HepG2 (cell line): ENCODE results near the gene CDK3.
A peak's percentile ranks its signal among the peaks of the same experiment; 100 is the strongest.

Experiments
- BCL3 ChIP-seq: sonication (generic); formaldehyde crosslinking; IDR thresholded peaks from 2 replicates; pipeline ENCODE4 v1.5.1; 2020; ENCODE audit warnings: mild to moderate bottlenecking, missing genetic modification reagents, moderate library complexity
- BRD4 ChIP-seq: sonication (generic); formaldehyde crosslinking; IDR thresholded peaks from 2 replicates; pipeline ENCODE4 v1.4.0; 2020; ENCODE audit warnings: missing genetic modification reagents
- CREB1 ChIP-seq, 2 experiments: fragments of 450-650 bp in 1 of 2; IDR thresholded peaks; 2 replicates each; pipeline ENCODE4 v1.6.1; 2016 to 2017; ENCODE audit warnings: control low read depth in 1 of 2, mild to moderate bottlenecking in 1 of 2, missing compliant biosample characterization in 1 of 2, missing genetic modification characterization in 1 of 2
- HNF4G ChIP-seq, 2 experiments: sonication (generic) in 1 of 2; formaldehyde crosslinking in 1 of 2; IDR thresholded peaks; 2 replicates each; pipeline versions ENCODE4 v1.4.0 to v1.6.1; 2011 to 2020; ENCODE audit warnings: borderline replicate concordance in 2 of 2, low read depth in 2 of 2, mild to moderate bottlenecking in 2 of 2, low read length in 1 of 2, missing genetic modification reagents in 1 of 2, moderate library complexity in 1 of 2
- POLR2AphosphoS2 ChIP-seq: IDR thresholded peaks from 2 replicates; pipeline ENCODE4 v1.6.1; 2011; ENCODE audit warnings: low read depth, low read length, improper control_type of control experiment
- REST ChIP-seq, 2 experiments: IDR thresholded peaks; 2 replicates each; pipeline ENCODE4 v1.6.1; 2011 to 2012; ENCODE audit warnings: low read length in 2 of 2, borderline replicate concordance in 1 of 2, low read depth in 1 of 2, mild to moderate bottlenecking in 1 of 2, moderate library complexity in 1 of 2
- SMARCC2 ChIP-seq: fragments of 450-650 bp; IDR thresholded peaks from 2 replicates; pipeline ENCODE4 v1.6.1; 2017; ENCODE audit warnings: antibody characterized with exemption, mild to moderate bottlenecking
- SRF ChIP-seq: IDR thresholded peaks from 2 replicates; pipeline ENCODE4 v1.6.1; 2011; ENCODE audit warnings: mild to moderate bottlenecking, low read depth, low read length, moderate library complexity
- ZNF496 ChIP-seq: sonication (generic); formaldehyde crosslinking; IDR thresholded peaks from 2 replicates; pipeline ENCODE4 v1.8.1; 2023; ENCODE audit warnings: mild to moderate bottlenecking, moderate library complexity, missing genetic modification reagents; ENCODE audit not compliant: insufficient replicate concordance
- ZNF501 ChIP-seq: sonication (generic); formaldehyde crosslinking; IDR thresholded peaks from 2 replicates; pipeline ENCODE4 v1.5.1; 2020; ENCODE audit warnings: mild to moderate bottlenecking, moderate library complexity, missing genetic modification reagents
- TF ChIP-seq, protein P1 (sequence below): sonication (generic); formaldehyde crosslinking; IDR thresholded peaks from 2 replicates; pipeline ENCODE4 v1.5.0; 2020; ENCODE audit warnings: mild to moderate bottlenecking, missing genetic modification reagents, moderate library complexity
- TF ChIP-seq, protein P2 (sequence below): sonication (generic); formaldehyde crosslinking; IDR thresholded peaks from 2 replicates; pipeline ENCODE4 v1.8.1; 2023; ENCODE audit warnings: missing genetic modification reagents, inconsistent platforms, borderline replicate concordance

DNA sequence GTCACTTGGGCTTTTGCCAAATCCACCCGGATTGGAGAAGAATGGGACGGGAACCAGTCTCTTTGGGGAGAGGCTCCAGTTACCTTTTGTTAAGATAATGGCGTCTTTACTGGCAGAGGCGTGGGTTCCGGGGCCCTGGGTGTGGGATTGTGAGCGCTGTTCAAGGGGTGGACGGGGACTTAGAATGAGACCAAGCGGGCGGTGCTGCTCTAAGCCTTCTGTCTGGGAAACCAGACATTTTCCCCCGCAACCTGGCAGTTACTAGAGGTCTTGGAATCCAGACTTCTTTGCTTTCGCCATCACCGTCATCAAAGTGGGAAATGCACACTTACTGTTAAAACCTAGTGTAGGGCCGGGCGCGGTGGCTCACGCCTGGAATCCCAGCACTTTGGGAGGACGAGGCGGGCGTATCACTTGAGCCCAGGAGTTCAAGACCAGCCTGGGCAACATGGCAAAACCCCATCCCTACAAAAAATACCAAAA, 20.9 kb upstream of the CDK3 start:
- TF ChIP-seq ZNF496 (no peak), SRF (no peak), BRD4 (CRISPR knock-in tag) (peak; percentile 36; the same call in 1 of the 2 replicates), BCL3 (CRISPR knock-in tag) (no peak), REST (IDR thresholded peaks at IDR 0.05; ENCODE audit: borderline replicate concordance in 1 of 2, low read depth in 1 of 2, low read length in 2 of 2) (no peak), CREB1 (IDR thresholded peaks at IDR 0.05) (no peak), CREB1 (CRISPR knock-in tag; IDR thresholded peaks at IDR 0.05) (no peak), ZNF501 (CRISPR knock-in tag) (no peak), HNF4G (IDR thresholded peaks at IDR 0.05; ENCODE audit: borderline replicate concordance, low read depth, low read length) (no peak), HNF4G (CRISPR knock-in tag; IDR thresholded peaks at IDR 0.05; ENCODE audit: borderline replicate concordance, low read depth) (no peak; the same call in 1 of the 2 replicates), SMARCC2 (no peak), POLR2AphosphoS2 (no peak)
- TF ChIP-seq, protein P1, sequence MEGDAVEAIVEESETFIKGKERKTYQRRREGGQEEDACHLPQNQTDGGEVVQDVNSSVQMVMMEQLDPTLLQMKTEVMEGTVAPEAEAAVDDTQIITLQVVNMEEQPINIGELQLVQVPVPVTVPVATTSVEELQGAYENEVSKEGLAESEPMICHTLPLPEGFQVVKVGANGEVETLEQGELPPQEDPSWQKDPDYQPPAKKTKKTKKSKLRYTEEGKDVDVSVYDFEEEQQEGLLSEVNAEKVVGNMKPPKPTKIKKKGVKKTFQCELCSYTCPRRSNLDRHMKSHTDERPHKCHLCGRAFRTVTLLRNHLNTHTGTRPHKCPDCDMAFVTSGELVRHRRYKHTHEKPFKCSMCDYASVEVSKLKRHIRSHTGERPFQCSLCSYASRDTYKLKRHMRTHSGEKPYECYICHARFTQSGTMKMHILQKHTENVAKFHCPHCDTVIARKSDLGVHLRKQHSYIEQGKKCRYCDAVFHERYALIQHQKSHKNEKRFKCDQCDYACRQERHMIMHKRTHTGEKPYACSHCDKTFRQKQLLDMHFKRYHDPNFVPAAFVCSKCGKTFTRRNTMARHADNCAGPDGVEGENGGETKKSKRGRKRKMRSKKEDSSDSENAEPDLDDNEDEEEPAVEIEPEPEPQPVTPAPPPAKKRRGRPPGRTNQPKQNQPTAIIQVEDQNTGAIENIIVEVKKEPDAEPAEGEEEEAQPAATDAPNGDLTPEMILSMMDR (CRISPR knock-in tag), result no peak
- TF ChIP-seq, protein P2, sequence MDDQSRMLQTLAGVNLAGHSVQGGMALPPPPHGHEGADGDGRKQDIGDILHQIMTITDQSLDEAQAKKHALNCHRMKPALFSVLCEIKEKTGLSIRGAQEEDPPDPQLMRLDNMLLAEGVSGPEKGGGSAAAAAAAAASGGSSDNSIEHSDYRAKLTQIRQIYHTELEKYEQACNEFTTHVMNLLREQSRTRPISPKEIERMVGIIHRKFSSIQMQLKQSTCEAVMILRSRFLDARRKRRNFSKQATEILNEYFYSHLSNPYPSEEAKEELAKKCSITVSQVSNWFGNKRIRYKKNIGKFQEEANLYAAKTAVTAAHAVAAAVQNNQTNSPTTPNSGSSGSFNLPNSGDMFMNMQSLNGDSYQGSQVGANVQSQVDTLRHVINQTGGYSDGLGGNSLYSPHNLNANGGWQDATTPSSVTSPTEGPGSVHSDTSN (CRISPR knock-in tag), result no peak
